GM23248 (cell line): ENCODE data around the gene WBP2.
"Not testable (repeated sequence)": the region's sequence is repeated elsewhere in the genome, so short reads cannot be mapped to it uniquely, and the experiment has no call there.

Source experiments
- EZH2 ChIP-seq: fragments of 200-600 bp; sonication (generic); IDR thresholded peaks from 2 replicates; pipeline ENCODE4 v1.6.1; 2018; ENCODE audit warnings: antibody characterized with exemption, mild to moderate bottlenecking; ENCODE audit not compliant: insufficient read depth, poor library complexity, severe bottlenecking
- EZH2phosphoT487 ChIP-seq: fragments of 200-600 bp; sonication (generic); IDR thresholded peaks from 2 replicates; pipeline ENCODE4 v1.6.1; 2018; ENCODE audit warnings: antibody characterized with exemption, moderate library complexity, mild to moderate bottlenecking, low read depth; ENCODE audit not compliant: insufficient read depth

GRCh38 chr17:75868730-75869281 is 13.7 kb upstream of the WBP2 start:
- TF ChIP-seq EZH2phosphoT487, EZH2: not testable (repeated sequence)
